Lower lobe of right lung (tissue), 2 donors: ENCODE results near the gene UBE2F. TPM values are rescaled to one million over a fixed set of nuclear protein-coding genes. Genes with fewer than 3 reads are reported as not detected.

Experiments used
- ATAC-seq, 2 donors: fragments of 200-7000 bp; cut with Tn5 transposase; one replicate each; pipeline ENCODE4 v1.9.1; 2020 to 2022; ENCODE audit warnings: mild to moderate bottlenecking in 2 of 2, moderate library complexity in 2 of 2
- DNase-seq: peaks from one replicate; pipeline ENCODE4 v3.0.0-alpha.2; 2020
- H3K27ac ChIP-seq: fragments of 200-600 bp; one replicate; pipeline ENCODE4 v1.8.0; 2022
- H3K27me3 ChIP-seq: fragments of 200-600 bp; one replicate; pipeline ENCODE4 v1.8.0; 2022; ENCODE audit warnings: low read depth
- H3K36me3 ChIP-seq: fragments of 200-600 bp; one replicate; pipeline ENCODE4 v1.8.0; 2022; ENCODE audit warnings: mild to moderate bottlenecking
- H3K4me1 ChIP-seq: fragments of 200-600 bp; one replicate; pipeline ENCODE4 v1.8.0; 2022
- H3K4me3 ChIP-seq: fragments of 200-600 bp; one replicate; pipeline ENCODE4 v1.8.0; 2022; ENCODE audit warnings: mild to moderate bottlenecking
- H3K9me3 ChIP-seq: fragments of 200-600 bp; one replicate; pipeline ENCODE4 v1.8.0; 2022
- intact Hi-C: fragments of 100-400 bp; cut with DNase I; formaldehyde crosslinking; loops from one replicate; pipeline ENCODE4 v1.11.0; 2022
- total RNA-seq: library from RNA; stranded (reverse); fragmentation: NEBNext Ultra II Directional; extraction: Animal tissue kit (Norgen Biotek cat#: 25700); gene quantifications from one replicate; pipeline ENCODE4 v1.2.1, GENCODE V29; 2021
- TF ChIP-seq, protein P1 (sequence below): fragments of 200-600 bp; IDR thresholded peaks from one replicate; pipeline ENCODE4 v1.8.0; 2022; ENCODE audit warnings: antibody characterized with exemption, mild to moderate bottlenecking
- donor health status: DM: no; HTN: yes; CAD: no; lungs with severe emphysema.

The UBE2F gene
- total RNA-seq, 1 donor from 2014 or later: 59.5 TPM

DNA sequence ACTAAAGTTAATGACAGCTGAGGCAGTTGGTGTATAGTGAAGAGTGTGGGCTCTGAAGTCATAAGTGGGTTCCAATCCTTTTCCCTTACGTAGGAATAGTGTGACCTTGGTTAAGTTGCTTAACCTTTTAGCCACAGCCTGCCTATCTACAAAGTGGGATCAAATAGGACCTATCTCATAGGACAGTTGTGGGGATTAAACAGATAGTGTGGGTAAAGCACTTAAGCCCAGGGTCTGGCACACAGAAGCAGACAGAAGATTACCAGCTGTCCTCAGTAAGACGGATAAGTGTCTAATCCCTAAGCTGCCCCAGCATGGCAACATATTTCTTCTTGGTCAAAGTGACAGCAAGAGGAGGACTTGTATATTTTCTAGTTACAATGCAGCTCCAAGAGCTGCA lies 28.2 kb downstream of the UBE2F start:
- DNase-seq: no peak
- intact Hi-C loops: no loop called here
- Histone ChIP-seq H3K9me3 (no peaks in the 10 kb centered on the region), H3K4me1 (no peaks in the 10 kb centered on the region), H3K27me3 (no peaks in the 10 kb centered on the region), H3K27ac (no peak overlapping the region), H3K4me3 (no peak overlapping the region), H3K36me3 (peaks cover 48% of the 10 kb centered on the region)
- ATAC-seq: no peak
- TF ChIP-seq, protein P1, sequence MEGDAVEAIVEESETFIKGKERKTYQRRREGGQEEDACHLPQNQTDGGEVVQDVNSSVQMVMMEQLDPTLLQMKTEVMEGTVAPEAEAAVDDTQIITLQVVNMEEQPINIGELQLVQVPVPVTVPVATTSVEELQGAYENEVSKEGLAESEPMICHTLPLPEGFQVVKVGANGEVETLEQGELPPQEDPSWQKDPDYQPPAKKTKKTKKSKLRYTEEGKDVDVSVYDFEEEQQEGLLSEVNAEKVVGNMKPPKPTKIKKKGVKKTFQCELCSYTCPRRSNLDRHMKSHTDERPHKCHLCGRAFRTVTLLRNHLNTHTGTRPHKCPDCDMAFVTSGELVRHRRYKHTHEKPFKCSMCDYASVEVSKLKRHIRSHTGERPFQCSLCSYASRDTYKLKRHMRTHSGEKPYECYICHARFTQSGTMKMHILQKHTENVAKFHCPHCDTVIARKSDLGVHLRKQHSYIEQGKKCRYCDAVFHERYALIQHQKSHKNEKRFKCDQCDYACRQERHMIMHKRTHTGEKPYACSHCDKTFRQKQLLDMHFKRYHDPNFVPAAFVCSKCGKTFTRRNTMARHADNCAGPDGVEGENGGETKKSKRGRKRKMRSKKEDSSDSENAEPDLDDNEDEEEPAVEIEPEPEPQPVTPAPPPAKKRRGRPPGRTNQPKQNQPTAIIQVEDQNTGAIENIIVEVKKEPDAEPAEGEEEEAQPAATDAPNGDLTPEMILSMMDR: no peak

DNA sequence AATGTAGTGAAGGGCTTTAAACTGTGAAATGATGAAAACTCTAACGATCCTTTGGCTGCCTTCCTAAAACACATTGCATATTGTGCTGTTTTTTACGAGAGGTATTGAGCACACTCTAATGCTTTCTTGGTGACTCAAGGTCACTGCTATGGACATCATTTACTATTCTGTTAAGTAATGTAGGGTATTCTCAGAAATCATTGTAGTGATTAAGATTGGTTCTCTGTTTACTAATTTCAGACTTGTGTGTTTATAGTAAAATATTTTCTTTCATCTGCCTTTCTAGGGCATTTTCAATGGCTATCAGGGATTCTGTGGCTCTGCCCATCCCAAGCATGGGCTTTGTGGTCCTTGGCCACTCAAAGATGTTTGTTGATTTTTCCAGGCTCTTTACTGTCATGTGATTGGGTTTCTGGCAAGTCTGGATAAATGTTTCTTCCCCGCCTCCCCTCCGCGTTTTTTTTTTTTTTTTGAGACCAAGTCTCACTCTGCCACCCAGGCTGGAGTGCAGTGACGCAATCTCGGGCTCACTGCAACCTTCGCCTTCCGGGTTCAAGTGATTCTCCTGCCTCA lies 29.3 kb downstream of the UBE2F start:
- intact Hi-C loops: no loop called here
- TF ChIP-seq, protein P1: no peak
- Histone ChIP-seq H3K27ac (no peak overlapping the region), H3K27me3 (no peaks in the 10 kb centered on the region), H3K36me3 (peaks cover 41% of the 10 kb centered on the region), H3K4me3 (no peak overlapping the region), H3K9me3 (no peaks in the 10 kb centered on the region), H3K4me1 (no peaks in the 10 kb centered on the region)
- ATAC-seq (peak; percentile 60 to 67), DNase-seq (peak; percentile 54)

DNA sequence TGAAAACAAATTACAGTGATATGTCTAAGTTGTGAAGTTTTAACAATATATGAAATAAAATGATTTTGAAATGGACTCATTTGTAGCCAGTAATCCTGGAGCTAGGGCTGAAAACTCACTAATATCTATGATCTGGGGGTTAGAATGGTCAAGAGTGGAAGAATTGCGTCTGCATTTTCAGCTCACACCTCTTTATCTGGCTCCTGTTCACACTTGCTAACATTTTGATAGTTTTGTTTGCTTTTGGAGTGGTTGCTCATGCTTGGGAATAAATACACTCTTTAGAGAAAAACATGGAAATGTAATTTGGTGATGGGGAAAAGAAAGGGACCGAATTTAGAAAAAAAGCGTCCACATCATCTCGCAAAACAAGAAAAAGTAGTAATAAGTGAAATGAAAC lies 30.7 kb downstream of the UBE2F start:
- H3K36me3 ChIP-seq: peaks cover 31% of the 10 kb centered on the region
- no peaks in the 10 kb centered on the region for H3K9me3 ChIP-seq
- no peak for ATAC-seq
- no peaks in the 10 kb centered on the region for H3K27me3 ChIP-seq
- H3K4me3 ChIP-seq: no peak overlapping the region
- no peaks in the 10 kb centered on the region for H3K4me1 ChIP-seq
- H3K27ac ChIP-seq: no peak overlapping the region
- TF ChIP-seq, protein P1: no peak
- no peak for DNase-seq
- intact Hi-C loops: no loop called here

DNA sequence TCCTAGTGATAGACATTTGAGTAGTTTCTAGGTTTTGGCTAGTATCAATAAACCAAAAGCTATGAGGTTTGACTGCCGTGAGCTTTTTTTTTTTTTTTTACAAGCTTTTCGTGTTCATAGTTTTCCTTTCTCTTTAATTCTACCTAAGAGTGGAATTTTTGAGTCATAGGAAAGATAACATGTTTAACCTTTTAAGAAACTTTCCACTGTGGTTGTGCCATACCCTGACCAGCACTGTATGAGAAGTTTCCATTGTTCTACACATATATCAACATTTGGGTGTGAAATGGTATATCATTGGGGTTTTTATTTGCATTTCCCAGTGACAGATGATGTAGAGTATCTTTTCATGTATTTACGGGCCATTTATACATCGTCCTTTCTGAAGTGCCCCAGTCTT lies 31.7 kb downstream of the UBE2F start:
- Histone ChIP-seq H3K9me3 (no peaks in the 10 kb centered on the region), H3K4me3 (no peak overlapping the region), H3K27me3 (no peaks in the 10 kb centered on the region), H3K4me1 (no peaks in the 10 kb centered on the region), H3K27ac (no peak overlapping the region), H3K36me3 (peaks cover 22% of the 10 kb centered on the region)
- TF ChIP-seq, protein P1: no peak
- intact Hi-C loops: no loop called here
- DNase-seq: no peak
- no peak for ATAC-seq

DNA sequence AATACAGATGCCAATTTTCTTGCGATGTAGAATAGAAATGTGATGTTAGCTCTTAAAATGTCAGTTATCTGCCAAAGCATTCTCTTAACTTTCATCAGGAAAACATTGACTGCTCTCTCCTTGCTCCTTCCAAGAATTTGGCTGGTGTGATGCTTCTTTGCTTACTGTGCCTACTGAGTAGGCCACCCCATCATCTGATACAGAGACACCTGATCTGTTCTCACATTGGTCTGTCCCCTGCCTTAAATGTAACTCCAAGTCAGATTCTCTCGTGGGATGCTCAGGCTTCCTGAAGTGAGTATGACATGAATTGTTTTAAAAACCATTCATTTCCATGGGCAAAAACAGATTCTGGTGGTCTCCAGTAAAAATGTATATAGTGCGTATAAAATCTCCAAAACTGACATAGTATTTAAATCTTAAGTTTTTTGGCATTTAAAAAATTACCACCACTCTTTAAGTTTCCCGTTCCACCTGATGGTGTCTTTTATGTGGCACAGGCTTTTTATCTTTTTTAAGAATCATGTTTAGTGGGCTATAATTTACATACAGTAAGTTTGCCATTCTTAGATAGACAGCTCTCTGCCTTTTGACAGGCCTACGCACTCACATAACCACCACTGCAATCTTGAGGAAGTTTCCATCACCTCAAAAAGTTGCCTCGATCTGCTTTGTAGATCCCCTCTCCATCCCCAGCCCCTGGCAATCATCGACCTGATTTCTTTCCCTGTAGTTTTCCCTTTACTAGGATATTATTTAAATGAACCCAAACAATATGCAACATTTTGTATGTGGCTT lies 36.6 kb downstream of the UBE2F start:
- ATAC-seq: no peak
- no peak overlapping the region for H3K4me3 ChIP-seq
- no peaks in the 10 kb centered on the region for H3K9me3 ChIP-seq
- peaks cover 5% of the 10 kb centered on the region for H3K36me3 ChIP-seq
- no peaks in the 10 kb centered on the region for H3K27me3 ChIP-seq
- intact Hi-C loops: no loop called here
- TF ChIP-seq, protein P1: no peak
- H3K4me1 ChIP-seq: no peaks in the 10 kb centered on the region
- H3K27ac ChIP-seq: no peak overlapping the region
- no peak for DNase-seq
